GM23338 (cell line): ENCODE measurements around the gene PYGO1. TPM values are rescaled to one million over a fixed set of nuclear protein-coding genes. Genes with fewer than 3 reads are reported as not detected.
A peak's percentile ranks its signal among the peaks of the same experiment; 100 is the strongest.

ENCODE experiments used
- ATAC-seq: fragments of 200-7000 bp; cut with Tn5 transposase; 3 replicates; pipeline ENCODE4 v1.9.1; 2020
- DNase-seq: peaks from one replicate; pipeline ENCODE4 v3.0.0-alpha.2; 2015; ENCODE audit warnings: low spot score
- H2AFZ ChIP-seq: fragments of 200-600 bp; sonication (generic); 2 replicates; pipeline ENCODE4 v1.8.0; 2016; ENCODE audit warnings: antibody characterized with exemption, mild to moderate bottlenecking, moderate library complexity
- H3F3A ChIP-seq: fragments of 200-600 bp; sonication (generic); replicated peaks from 2 replicates; pipeline ENCODE4 v1.8.0; 2017; ENCODE audit warnings: antibody characterized with exemption, mixed run types, low read depth
- H3K27ac ChIP-seq: fragments of 200-600 bp; sonication (generic); 2 replicates; pipeline ENCODE4 v1.6.1; 2016; ENCODE audit warnings: low read depth
- H3K27me3 ChIP-seq: fragments of 200-600 bp; sonication (generic); 2 replicates; pipeline ENCODE4 v1.8.0; 2016; ENCODE audit warnings: mild to moderate bottlenecking, mixed run types, moderate library complexity; ENCODE audit not compliant: insufficient read depth
- H3K36me3 ChIP-seq: fragments of 200-600 bp; sonication (generic); 2 replicates; pipeline ENCODE4 v1.8.0; 2016; ENCODE audit warnings: mild to moderate bottlenecking; ENCODE audit not compliant: insufficient read depth
- H3K4me1 ChIP-seq: fragments of 200-600 bp; sonication (generic); 2 replicates; pipeline ENCODE4 v1.8.0; 2016; ENCODE audit warnings: mild to moderate bottlenecking, moderate library complexity; ENCODE audit not compliant: insufficient read depth
- H3K4me2 ChIP-seq: fragments of 200-600 bp; sonication (generic); 2 replicates; pipeline ENCODE4 v1.7.1; 2017; ENCODE audit warnings: mixed run types
- H3K4me3 ChIP-seq: fragments of 200-600 bp; sonication (generic); 2 replicates; pipeline ENCODE4 v1.6.1; 2016; ENCODE audit warnings: mixed run types
- H3K79me2 ChIP-seq: fragments of 200-600 bp; sonication (generic); replicated peaks from 2 replicates; pipeline ENCODE4 v1.8.0; 2017; ENCODE audit warnings: mild to moderate bottlenecking; ENCODE audit not compliant: insufficient read depth
- H3K9me2 ChIP-seq: fragments of 200-600 bp; sonication (generic); 2 replicates; pipeline ENCODE4 v1.8.0; 2017; ENCODE audit not compliant: insufficient read depth
- H4K20me1 ChIP-seq: fragments of 200-600 bp; sonication (generic); replicated peaks from 2 replicates; pipeline ENCODE4 v1.8.0; 2017; ENCODE audit warnings: mild to moderate bottlenecking; ENCODE audit not compliant: insufficient read depth
- H3K27ac Mint-ChIP-seq: 2 replicates; pipeline ENCODE4 v1.8.0; 2020; ENCODE audit warnings: inconsistent platforms, mild to moderate bottlenecking, moderate library complexity, mixed read lengths
- H3K27me3 Mint-ChIP-seq: 3 replicates; pipeline ENCODE4 v1.8.0; 2022; ENCODE audit warnings: low read depth, mild to moderate bottlenecking, moderate library complexity, mixed read lengths, inconsistent platforms; ENCODE audit not compliant: insufficient read depth, poor library complexity
- H3K36me3 Mint-ChIP-seq: 3 replicates; pipeline ENCODE4 v1.8.0; 2021; ENCODE audit warnings: low read depth, mild to moderate bottlenecking, inconsistent platforms, moderate library complexity, mixed read lengths
- H3K4me1 Mint-ChIP-seq: 3 replicates; pipeline ENCODE4 v1.8.0; 2020; ENCODE audit warnings: mild to moderate bottlenecking, inconsistent platforms, mixed read lengths
- H3K4me3 Mint-ChIP-seq: 3 replicates; pipeline ENCODE4 v1.8.0; 2021; ENCODE audit warnings: moderate library complexity, mild to moderate bottlenecking, inconsistent platforms, mixed read lengths
- H3K9me3 Mint-ChIP-seq: 3 replicates; pipeline ENCODE4 v1.8.0; 2020; ENCODE audit warnings: moderate library complexity, mild to moderate bottlenecking, inconsistent platforms, mixed read lengths
- CREB1 ChIP-seq: fragments of 250-450 bp; sonication (Bioruptor Pico); IDR thresholded peaks from 2 replicates; pipeline ENCODE4 v1.5.0; 2020; ENCODE audit warnings: low read depth, mild to moderate bottlenecking, moderate library complexity
- JUNB ChIP-seq: IDR thresholded peaks from one replicate; pipeline ENCODE4 v1.6.1; 2016; ENCODE audit warnings: antibody characterized with exemption; ENCODE audit not compliant: unreplicated experiment
- POLR2AphosphoS5 ChIP-seq: IDR thresholded peaks from 2 replicates; pipeline ENCODE4 v1.6.1; 2016; ENCODE audit warnings: antibody characterized with exemption, low read depth
- STAT1 ChIP-seq: IDR thresholded peaks from one replicate; pipeline ENCODE4 v1.6.1; 2016; ENCODE audit warnings: antibody characterized with exemption; ENCODE audit not compliant: unreplicated experiment
- ZNF114 ChIP-seq: fragments of 250-450 bp; sonication (Bioruptor Pico); IDR thresholded peaks from 2 replicates; pipeline ENCODE4 v1.5.0; 2020; ENCODE audit warnings: mild to moderate bottlenecking, moderate library complexity
- ZNF331 ChIP-seq: fragments of 250-450 bp; sonication (Bioruptor Pico); IDR thresholded peaks from 2 replicates; pipeline ENCODE4 v1.5.0; 2020; ENCODE audit warnings: low read depth, mild to moderate bottlenecking, moderate library complexity
- polyA plus RNA-seq: library from polyadenylated mRNA; unstranded; fragments of >200 nt; fragmentation: Nextera tagmentation; extraction: Ambion mirVana; gene quantifications from 2 replicates; pipeline ENCODE4 v1.2.1, GENCODE V29; 2016
- total RNA-seq: library from RNA; depleted of rRNA; stranded (reverse); fragments of >200 nt; shearing (Covaris generic); gene quantifications from 2 replicates; pipeline ENCODE4 v1.2.3, GENCODE V29; 2014
- TF ChIP-seq, protein P1 (sequence below): IDR thresholded peaks from one replicate; pipeline ENCODE4 v1.6.1; 2018; ENCODE audit warnings: antibody characterized with exemption; ENCODE audit not compliant: unreplicated experiment
- TF ChIP-seq, protein P2 (sequence below), 2 experiments: fragments of 200-600 bp in 1 of 2; sonication (generic) in 1 of 2; conservative IDR thresholded peaks; 2 replicates each; pipeline versions ENCODE4 v1.5.1 to v1.6.1; 2016 to 2017; ENCODE audit warnings: antibody characterized with exemption in 2 of 2, low read depth in 2 of 2, mild to moderate bottlenecking in 2 of 2, moderate library complexity in 1 of 2

PYGO1 gene
- total and polyA plus RNA-seq, 2 experiments from 2014 or later: 0.18 to 0.52 TPM

- H3K4me1 Mint-ChIP-seq: peaks cover 2% of the 10 kb centered on the region; the same call in 1 of the 3 replicates
- peaks cover 3% of the 10 kb centered on the region; the same call in 1 of the 3 replicates for H3K9me3 Mint-ChIP-seq
- Histone ChIP-seq H3F3A (no peaks in the 10 kb centered on the region), H4K20me1 (no peaks in the 10 kb centered on the region), H3K27me3 (no peaks in the 10 kb centered on the region), H3K4me2 (no peak overlapping the region), H3K9me2 (no peaks in the 10 kb centered on the region), H3K36me3 (no peaks in the 10 kb centered on the region), H3K27ac (no peak overlapping the region), H3K4me1 (no peaks in the 10 kb centered on the region), H2AFZ (no peak overlapping the region), H3K4me3 (no peak overlapping the region), H3K79me2 (no peaks in the 10 kb centered on the region)
- ATAC-seq (no peak), DNase-seq (peak; percentile 31)
- no peaks in the 10 kb centered on the region for H3K36me3 Mint-ChIP-seq
- no peak overlapping the region for H3K4me3 Mint-ChIP-seq
- TF ChIP-seq, protein P1, sequence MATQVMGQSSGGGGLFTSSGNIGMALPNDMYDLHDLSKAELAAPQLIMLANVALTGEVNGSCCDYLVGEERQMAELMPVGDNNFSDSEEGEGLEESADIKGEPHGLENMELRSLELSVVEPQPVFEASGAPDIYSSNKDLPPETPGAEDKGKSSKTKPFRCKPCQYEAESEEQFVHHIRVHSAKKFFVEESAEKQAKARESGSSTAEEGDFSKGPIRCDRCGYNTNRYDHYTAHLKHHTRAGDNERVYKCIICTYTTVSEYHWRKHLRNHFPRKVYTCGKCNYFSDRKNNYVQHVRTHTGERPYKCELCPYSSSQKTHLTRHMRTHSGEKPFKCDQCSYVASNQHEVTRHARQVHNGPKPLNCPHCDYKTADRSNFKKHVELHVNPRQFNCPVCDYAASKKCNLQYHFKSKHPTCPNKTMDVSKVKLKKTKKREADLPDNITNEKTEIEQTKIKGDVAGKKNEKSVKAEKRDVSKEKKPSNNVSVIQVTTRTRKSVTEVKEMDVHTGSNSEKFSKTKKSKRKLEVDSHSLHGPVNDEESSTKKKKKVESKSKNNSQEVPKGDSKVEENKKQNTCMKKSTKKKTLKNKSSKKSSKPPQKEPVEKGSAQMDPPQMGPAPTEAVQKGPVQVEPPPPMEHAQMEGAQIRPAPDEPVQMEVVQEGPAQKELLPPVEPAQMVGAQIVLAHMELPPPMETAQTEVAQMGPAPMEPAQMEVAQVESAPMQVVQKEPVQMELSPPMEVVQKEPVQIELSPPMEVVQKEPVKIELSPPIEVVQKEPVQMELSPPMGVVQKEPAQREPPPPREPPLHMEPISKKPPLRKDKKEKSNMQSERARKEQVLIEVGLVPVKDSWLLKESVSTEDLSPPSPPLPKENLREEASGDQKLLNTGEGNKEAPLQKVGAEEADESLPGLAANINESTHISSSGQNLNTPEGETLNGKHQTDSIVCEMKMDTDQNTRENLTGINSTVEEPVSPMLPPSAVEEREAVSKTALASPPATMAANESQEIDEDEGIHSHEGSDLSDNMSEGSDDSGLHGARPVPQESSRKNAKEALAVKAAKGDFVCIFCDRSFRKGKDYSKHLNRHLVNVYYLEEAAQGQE: no peak
- TF ChIP-seq, protein P2, sequence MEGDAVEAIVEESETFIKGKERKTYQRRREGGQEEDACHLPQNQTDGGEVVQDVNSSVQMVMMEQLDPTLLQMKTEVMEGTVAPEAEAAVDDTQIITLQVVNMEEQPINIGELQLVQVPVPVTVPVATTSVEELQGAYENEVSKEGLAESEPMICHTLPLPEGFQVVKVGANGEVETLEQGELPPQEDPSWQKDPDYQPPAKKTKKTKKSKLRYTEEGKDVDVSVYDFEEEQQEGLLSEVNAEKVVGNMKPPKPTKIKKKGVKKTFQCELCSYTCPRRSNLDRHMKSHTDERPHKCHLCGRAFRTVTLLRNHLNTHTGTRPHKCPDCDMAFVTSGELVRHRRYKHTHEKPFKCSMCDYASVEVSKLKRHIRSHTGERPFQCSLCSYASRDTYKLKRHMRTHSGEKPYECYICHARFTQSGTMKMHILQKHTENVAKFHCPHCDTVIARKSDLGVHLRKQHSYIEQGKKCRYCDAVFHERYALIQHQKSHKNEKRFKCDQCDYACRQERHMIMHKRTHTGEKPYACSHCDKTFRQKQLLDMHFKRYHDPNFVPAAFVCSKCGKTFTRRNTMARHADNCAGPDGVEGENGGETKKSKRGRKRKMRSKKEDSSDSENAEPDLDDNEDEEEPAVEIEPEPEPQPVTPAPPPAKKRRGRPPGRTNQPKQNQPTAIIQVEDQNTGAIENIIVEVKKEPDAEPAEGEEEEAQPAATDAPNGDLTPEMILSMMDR (conservative IDR thresholded peaks at IDR 0.05; ENCODE audit: low read depth in 2 of 2): no peak
- TF ChIP-seq ZNF114 (no peak), JUNB (no peak)
- peaks cover 1% of the 10 kb centered on the region for H3K27me3 Mint-ChIP-seq
- H3K27ac Mint-ChIP-seq: no peak overlapping the region
Observed at GRCh38 chr15:55515991-55516776, 72.0 kb downstream of the PYGO1 start.

DNA sequence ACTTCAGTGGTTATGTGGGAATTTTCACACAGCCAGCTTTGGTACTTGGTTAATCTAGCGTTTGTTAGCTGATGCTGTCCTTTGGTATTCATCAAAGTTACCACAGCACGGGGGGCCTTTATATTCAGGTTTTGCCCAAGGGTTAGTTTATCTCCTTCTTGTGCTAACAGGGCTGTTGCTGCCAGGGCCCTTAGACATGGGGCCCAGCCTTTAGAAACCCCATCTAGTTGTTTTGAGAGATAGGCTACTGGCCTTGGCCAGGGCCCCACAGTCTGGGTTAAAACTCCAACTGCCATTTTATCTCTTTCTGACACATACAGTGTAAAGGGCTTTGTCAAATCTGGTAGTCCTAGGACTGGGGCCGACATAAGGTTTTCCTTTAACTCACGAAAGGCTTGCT, 72.7 kb downstream of the PYGO1 start:
- H3K36me3 Mint-ChIP-seq: no peaks in the 10 kb centered on the region
- Histone ChIP-seq H4K20me1 (no peaks in the 10 kb centered on the region), H3K4me3 (no peak overlapping the region), H3K9me2 (no peaks in the 10 kb centered on the region), H3K4me1 (no peaks in the 10 kb centered on the region), H3K79me2 (no peaks in the 10 kb centered on the region), H3K27ac (no peak overlapping the region), H3K27me3 (no peaks in the 10 kb centered on the region), H3K36me3 (no peaks in the 10 kb centered on the region), H2AFZ (no peak overlapping the region), H3K4me2 (no peak overlapping the region), H3F3A (no peaks in the 10 kb centered on the region)
- H3K4me3 Mint-ChIP-seq: no peak overlapping the region
- no peaks in the 10 kb centered on the region; the same call in 2 of the 3 replicates for H3K9me3 Mint-ChIP-seq
- H3K27ac Mint-ChIP-seq: no peak overlapping the region
- H3K4me1 Mint-ChIP-seq: peaks cover 2% of the 10 kb centered on the region; the same call in 1 of the 3 replicates
- ATAC-seq (no peak), DNase-seq (no peak)
- H3K27me3 Mint-ChIP-seq: peaks cover 1% of the 10 kb centered on the region
- TF ChIP-seq STAT1 (no peak), ZNF331 (CRISPR knock-in tag) (no peak), JUNB (no peak), POLR2AphosphoS5 (no peak), CREB1 (no peak)
- TF ChIP-seq, protein P2 (conservative IDR thresholded peaks at IDR 0.05; ENCODE audit: low read depth in 2 of 2): no peak
- TF ChIP-seq, protein P1: no peak
